ENCODE results near the gene KHNYN. TPM values are rescaled to one million over a fixed set of nuclear protein-coding genes. Genes with fewer than 3 reads are reported as not detected.

The KHNYN gene
- total and polyA plus RNA-seq, 2 of the 8 experiments (the other 6 are each of a cell fraction or from before 2014, with no cell fraction given) = 7.6 to 22.3 TPM

GRCh38 chr14:24441904-24442239 lies 12.1 kb downstream of the KHNYN start (continued):
- no peak for TF ChIP-seq ATF3 (IDR thresholded peaks at IDR 0.05; ENCODE audit: insufficient read depth, low read depth, low read length)
- no peak for TF ChIP-seq SUZ12 (IDR thresholded peaks at IDR 0.05; ENCODE audit: low read length)
- TF ChIP-seq KDM5A (IDR thresholded peaks at IDR 0.05; ENCODE audit: low read length) = no peak
- TF ChIP-seq MAX (IDR thresholded peaks at IDR 0.05) = peak; percentile 69; the same call in 1 of the 2 replicates
